ENCODE data around the gene PHRF1. TPM values are rescaled to one million over a fixed set of nuclear protein-coding genes. Genes with fewer than 3 reads are reported as not detected.

Gene PHRF1
- total RNA-seq, 1 experiment from 2014 or later: 45.5 TPM

- Histone ChIP-seq H3K4me1 (ENCODE audit: control insufficient read depth in 1 of 2, insufficient read depth in 2 of 2, low read length in 2 of 2) (peaks cover 9 to 24% of the 10 kb centered on the region in 2 experiments; a peak in 3 of 4 replicates), H3K79me2 (ENCODE audit: insufficient read depth, low read length) (peaks cover 7% of the 10 kb centered on the region; the same call in 1 of the 2 replicates), H3K4me3 (replicated peaks in 1 of 2; ENCODE audit: low read depth in 1 of 2, low read length in 2 of 2) (no peak overlapping the region), H3K9ac (ENCODE audit: low read length) (no peak overlapping the region), H3K9me3 (ENCODE audit: control insufficient read depth in 1 of 2, insufficient read depth in 1 of 2, low read depth in 1 of 2, low read length in 2 of 2) (no peaks in the 10 kb centered on the region), H3K36me3 (ENCODE audit: control insufficient read depth in 1 of 2, insufficient read depth in 2 of 2, low read length in 2 of 2) (no peaks in the 10 kb centered on the region), H3K27ac (ENCODE audit: low read depth, low read length) (no peak overlapping the region), H4K20me1 (ENCODE audit: insufficient read depth) (no peaks in the 10 kb centered on the region), H2AFZ (ENCODE audit: low read depth, low read length, poor library complexity, severe bottlenecking) (no peak overlapping the region), H3K9me2 (ENCODE audit: insufficient read depth) (no peaks in the 10 kb centered on the region), H3K4me2 (ENCODE audit: low read length) (no peak overlapping the region), H3K27me3 (ENCODE audit: insufficient read depth, low read length) (no peaks in the 10 kb centered on the region)
- CTCF ChIA-PET: no interaction called here
- RAD21 ChIA-PET (ENCODE audit: low non-redundant PET in 1 of 2, low total read pairs in 2 of 2, uncharacterized antibody in 2 of 2, unreplicated experiment in 2 of 2): no interaction called here
- no peak for ATAC-seq
- POLR2A ChIA-PET: no interaction called here
- intact Hi-C loops (cut with micrococcal nuclease): no loop called here
- no peak for TF ChIP-seq ZFX (IDR thresholded peaks at IDR 0.05)
- no peak for TF ChIP-seq ZBTB33 (IDR thresholded peaks at IDR 0.05; ENCODE audit: extremely low read depth, insufficient replicate concordance, low read length)
- TF ChIP-seq SRF (IDR thresholded peaks at IDR 0.05; ENCODE audit: low read depth): no peak
- TF ChIP-seq, protein P1, sequence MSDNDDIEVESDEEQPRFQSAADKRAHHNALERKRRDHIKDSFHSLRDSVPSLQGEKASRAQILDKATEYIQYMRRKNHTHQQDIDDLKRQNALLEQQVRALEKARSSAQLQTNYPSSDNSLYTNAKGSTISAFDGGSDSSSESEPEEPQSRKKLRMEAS (IDR thresholded peaks at IDR 0.05): no peak
- TF ChIP-seq JUND (IDR thresholded peaks at IDR 0.05): no peak
- no peak for TF ChIP-seq EZH2phosphoT487 (IDR thresholded peaks at IDR 0.05; ENCODE audit: borderline replicate concordance)
- no peak for TF ChIP-seq SIN3A (IDR thresholded peaks at IDR 0.05; ENCODE audit: low read depth)
- TF ChIP-seq RAD21 (IDR thresholded peaks at IDR 0.05; ENCODE audit: low read depth): no peak
- TF ChIP-seq ZNF274 (IDR thresholded peaks at IDR 0.05; ENCODE audit: low read depth, low read length): no peak
- no peak for TF ChIP-seq EZH2 (IDR thresholded peaks at IDR 0.05)
- no peak for TF ChIP-seq CEBPB (IDR thresholded peaks at IDR 0.05; ENCODE audit: low read depth)
- no peak for TF ChIP-seq CTCF (IDR thresholded peaks at IDR 0.05 in 2 of 3, conservative IDR thresholded peaks at IDR 0.05 in 1 of 3; ENCODE audit: borderline replicate concordance in 1 of 3, insufficient read depth in 1 of 3, low read depth in 2 of 3, low read length in 2 of 3)
- no peak for TF ChIP-seq SP1 (IDR thresholded peaks at IDR 0.05; ENCODE audit: low read depth)
- no peak for TF ChIP-seq EGR1 (IDR thresholded peaks at IDR 0.05; ENCODE audit: low read depth)
- no peak for TF ChIP-seq TCF7L2 (IDR thresholded peaks at IDR 0.05; ENCODE audit: borderline replicate concordance, extremely low read depth, insufficient read depth, insufficient read length)
- no peak for TF ChIP-seq YY1 (IDR thresholded peaks at IDR 0.05; ENCODE audit: extremely low read depth, insufficient replicate concordance, low read depth, low read length)
- TF ChIP-seq, protein P2, sequence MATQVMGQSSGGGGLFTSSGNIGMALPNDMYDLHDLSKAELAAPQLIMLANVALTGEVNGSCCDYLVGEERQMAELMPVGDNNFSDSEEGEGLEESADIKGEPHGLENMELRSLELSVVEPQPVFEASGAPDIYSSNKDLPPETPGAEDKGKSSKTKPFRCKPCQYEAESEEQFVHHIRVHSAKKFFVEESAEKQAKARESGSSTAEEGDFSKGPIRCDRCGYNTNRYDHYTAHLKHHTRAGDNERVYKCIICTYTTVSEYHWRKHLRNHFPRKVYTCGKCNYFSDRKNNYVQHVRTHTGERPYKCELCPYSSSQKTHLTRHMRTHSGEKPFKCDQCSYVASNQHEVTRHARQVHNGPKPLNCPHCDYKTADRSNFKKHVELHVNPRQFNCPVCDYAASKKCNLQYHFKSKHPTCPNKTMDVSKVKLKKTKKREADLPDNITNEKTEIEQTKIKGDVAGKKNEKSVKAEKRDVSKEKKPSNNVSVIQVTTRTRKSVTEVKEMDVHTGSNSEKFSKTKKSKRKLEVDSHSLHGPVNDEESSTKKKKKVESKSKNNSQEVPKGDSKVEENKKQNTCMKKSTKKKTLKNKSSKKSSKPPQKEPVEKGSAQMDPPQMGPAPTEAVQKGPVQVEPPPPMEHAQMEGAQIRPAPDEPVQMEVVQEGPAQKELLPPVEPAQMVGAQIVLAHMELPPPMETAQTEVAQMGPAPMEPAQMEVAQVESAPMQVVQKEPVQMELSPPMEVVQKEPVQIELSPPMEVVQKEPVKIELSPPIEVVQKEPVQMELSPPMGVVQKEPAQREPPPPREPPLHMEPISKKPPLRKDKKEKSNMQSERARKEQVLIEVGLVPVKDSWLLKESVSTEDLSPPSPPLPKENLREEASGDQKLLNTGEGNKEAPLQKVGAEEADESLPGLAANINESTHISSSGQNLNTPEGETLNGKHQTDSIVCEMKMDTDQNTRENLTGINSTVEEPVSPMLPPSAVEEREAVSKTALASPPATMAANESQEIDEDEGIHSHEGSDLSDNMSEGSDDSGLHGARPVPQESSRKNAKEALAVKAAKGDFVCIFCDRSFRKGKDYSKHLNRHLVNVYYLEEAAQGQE (IDR thresholded peaks at IDR 0.05; ENCODE audit: low read depth): no peak
- no TSS peak for BruUV-seq (replicated peaks)
- DNase-seq (ENCODE audit: low read depth, low spot score): no peak
Measured at GRCh38 chr11:540583-541432, 35.5 kb upstream of the PHRF1 start.

Measured in HCT116 (cell line).